CD8-positive, alpha-beta memory T cell (primary cell): Measurements from ENCODE around the gene ZNF48. TPM values are rescaled to one million over a fixed set of nuclear protein-coding genes. Genes with fewer than 3 reads are reported as not detected.

Source experiments
- CTCF ChIA-PET: fragments of 350-600 bp; sonication (Branson Sonifier 250); formaldehyde crosslinking; loops from one replicate; lab custom pipeline; 2021; ENCODE audit warnings: antibody characterized with exemption; lab: Charles Lee
- POLR2A ChIA-PET: fragments of 350-600 bp; sonication (Branson Sonifier 250); formaldehyde crosslinking; loops from one replicate; lab custom pipeline; 2021; ENCODE audit warnings: antibody characterized with exemption; lab: Charles Lee
- DNase-seq, 5 donors: peaks; one replicate each; pipeline versions ENCODE4 v3.0.0 to v3.0.0-alpha.2; 2020 to 2022; ENCODE audit warnings: mixed read lengths in 1 of 5
- H3K27ac ChIP-seq: one replicate; pipeline ENCODE4 v1.7.0; 2013; ENCODE audit warnings: low read depth, mild to moderate bottlenecking, low read length, moderate library complexity
- H3K27me3 ChIP-seq: 2 replicates; pipeline ENCODE4 v1.7.0; 2013; ENCODE audit warnings: low read length, mild to moderate bottlenecking; ENCODE audit not compliant: insufficient read depth, poor library complexity, severe bottlenecking
- H3K36me3 ChIP-seq: 2 replicates; pipeline ENCODE4 v1.7.0; 2013; ENCODE audit warnings: mild to moderate bottlenecking, low read length, moderate library complexity; ENCODE audit not compliant: insufficient read depth
- H3K4me1 ChIP-seq: 2 replicates; pipeline ENCODE4 v1.7.0; 2013; ENCODE audit warnings: mild to moderate bottlenecking, low read length, moderate library complexity; ENCODE audit not compliant: insufficient read depth
- H3K4me3 ChIP-seq: 2 replicates; pipeline ENCODE4 v1.7.0; 2013; ENCODE audit warnings: mild to moderate bottlenecking, low read length
- H3K9me3 ChIP-seq: 2 replicates; pipeline ENCODE4 v1.7.0; 2013; ENCODE audit warnings: mild to moderate bottlenecking, low read length
- H3K27ac Mint-ChIP-seq, 8 donors: one replicate each; pipeline ENCODE4 v1.8.0; 2020 to 2021; ENCODE audit warnings: mixed read lengths in 8 of 8, mild to moderate bottlenecking in 6 of 8, inconsistent platforms in 3 of 8, moderate library complexity in 3 of 8
- H3K27me3 Mint-ChIP-seq, 2 donors: one replicate each; pipeline ENCODE4 v1.8.0; 2020 to 2021; ENCODE audit warnings: mixed read lengths in 2 of 2, mild to moderate bottlenecking in 1 of 2, moderate library complexity in 1 of 2
- H3K36me3 Mint-ChIP-seq, 3 donors: one replicate each; pipeline ENCODE4 v1.8.0; 2020 to 2021; ENCODE audit warnings: mixed read lengths in 3 of 3, inconsistent platforms in 1 of 3, mild to moderate bottlenecking in 1 of 3
- H3K4me1 Mint-ChIP-seq, 3 donors: one replicate each; pipeline ENCODE4 v1.8.0; 2020 to 2021; ENCODE audit warnings: mixed read lengths in 3 of 3, inconsistent platforms in 1 of 3, mild to moderate bottlenecking in 1 of 3
- H3K4me3 Mint-ChIP-seq, 7 donors: one replicate each; pipeline ENCODE4 v1.8.0; 2020 to 2021; ENCODE audit warnings: mixed read lengths in 7 of 7, mild to moderate bottlenecking in 6 of 7, moderate library complexity in 4 of 7, inconsistent platforms in 2 of 7
- H3K9me3 Mint-ChIP-seq, 5 donors: one replicate each; pipeline ENCODE4 v1.8.0; 2020 to 2022; ENCODE audit warnings: mixed read lengths in 5 of 5, mild to moderate bottlenecking in 3 of 5, moderate library complexity in 2 of 5, inconsistent platforms in 1 of 5
- polyA plus RNA-seq: library from polyadenylated mRNA; unstranded; fragments of 300-500 nt; fragmentation: Illumina TruSeq; gene quantifications from one replicate; pipeline ENCODE4 v1.2.3, GENCODE V29; 2021
- total RNA-seq, 2 experiments: library from RNA; stranded (reverse); gene quantifications; one replicate each; pipeline ENCODE4 v1.2.3, GENCODE V29; 2021

The ZNF48 gene
- total and polyA plus RNA-seq, 3 experiments from 2014 or later = 10.2 to 19.3 (median 18.4) TPM

GRCh38 chr16:30414159-30414558 lies 18.9 kb downstream of the ZNF48 start:
- H3K4me3 Mint-ChIP-seq = no peak overlapping the region
- H3K9me3 Mint-ChIP-seq = no peaks in the 10 kb centered on the region
- no peak for DNase-seq
- peaks cover 0 to 15% (median 4%) of the 10 kb centered on the region in 3 donors for H3K36me3 Mint-ChIP-seq
- Histone ChIP-seq H3K27ac (no peak overlapping the region), H3K4me3 (no peak overlapping the region), H3K9me3 (no peaks in the 10 kb centered on the region), H3K36me3 (no peaks in the 10 kb centered on the region), H3K4me1 (peaks cover 11% of the 10 kb centered on the region), H3K27me3 (no peaks in the 10 kb centered on the region)
- CTCF ChIA-PET = interaction anchor here (0.8 to 1.0 kb wide), 2 partner anchors 16 to 323 kb away, joined by 3 read pairs; partner anchors contain the start of genes DCTPP1 and TBX6
- POLR2A ChIA-PET = no interaction called here
- no peak overlapping the region for H3K27ac Mint-ChIP-seq
- H3K27me3 Mint-ChIP-seq = no peaks in the 10 kb centered on the region
- H3K4me1 Mint-ChIP-seq = peaks cover 19 to 27% (median 23%) of the 10 kb centered on the region in 3 donors

- Histone ChIP-seq H3K27ac (no peak overlapping the region), H3K36me3 (no peaks in the 10 kb centered on the region), H3K4me3 (no peak overlapping the region), H3K4me1 (peaks cover 11% of the 10 kb centered on the region), H3K9me3 (no peaks in the 10 kb centered on the region), H3K27me3 (no peaks in the 10 kb centered on the region)
- Mint-ChIP-seq H3K9me3 (no peaks in the 10 kb centered on the region), H3K36me3 (peaks cover 0 to 23% (median 10%) of the 10 kb centered on the region in 3 donors), H3K4me1 (peaks cover 14 to 17% (median 15%) of the 10 kb centered on the region in 3 donors), H3K4me3 (peak overlapping the region in 5 of 7 donors; percentile 0 to 80 (median 17)), H3K27me3 (peaks cover 0 to 1% of the 10 kb centered on the region in 2 donors), H3K27ac (peak overlapping the region in 6 of 8 donors; percentile 5 to 39 (median 30))
- ChIA-PET CTCF (interaction anchor here (1.1 kb wide), 2 partner anchors 33 to 120 kb away, joined by 4 to 5 read pairs; partner anchors contain the start of gene SEPTIN1), POLR2A (interaction anchor here (2.4 to 2.5 kb wide), 2 partner anchors 38 to 45 kb away, joined by 10 to 17 read pairs; partner anchors contain the start of gene TBC1D10B)
- DNase-seq = no peak
These were observed 20.9 kb downstream of the ZNF48 start for GRCh38 chr16:30416047-30416603.

- H3K27me3 Mint-ChIP-seq = peaks cover 0 to 1% of the 10 kb centered on the region in 2 donors
- peak overlapping the region in 7 of 8 donors; percentile 40 to 93 (median 78) for H3K27ac Mint-ChIP-seq
- no peak for DNase-seq
- Histone ChIP-seq H3K4me3 (peak overlapping the region; percentile 68), H3K9me3 (no peaks in the 10 kb centered on the region), H3K36me3 (no peaks in the 10 kb centered on the region), H3K27ac (peak overlapping the region; percentile 65), H3K4me1 (peaks cover 11% of the 10 kb centered on the region), H3K27me3 (no peaks in the 10 kb centered on the region)
- POLR2A ChIA-PET = interaction anchor here (0.6 to 2.5 kb wide), 20 partner anchors 10 to 357 kb away, joined by 3 to 35 read pairs (median 6); partner anchors contain the start of genes ALDOA, CORO1A, DCTPP1 and FBRS
- peaks cover 16 to 17% (median 17%) of the 10 kb centered on the region in 3 donors for H3K4me1 Mint-ChIP-seq
- H3K9me3 Mint-ChIP-seq = no peaks in the 10 kb centered on the region
- peak overlapping the region; percentile 56 to 75 (median 60) for H3K4me3 Mint-ChIP-seq
- CTCF ChIA-PET = interaction anchor here (0.8 to 1.5 kb wide), 12 partner anchors 9 to 325 kb away, joined by 3 to 28 read pairs (median 4); partner anchors contain the start of genes DCTPP1, ITGAL, TBX6 and ZNF747
- H3K36me3 Mint-ChIP-seq = peaks cover 0 to 25% (median 13%) of the 10 kb centered on the region in 3 donors
These were observed 21.7 kb downstream of the ZNF48 start for GRCh38 chr16:30416624-30417528.

- Mint-ChIP-seq H3K4me3 (peak overlapping the region; percentile 58 to 86 (median 71)), H3K9me3 (no peaks in the 10 kb centered on the region), H3K4me1 (peaks cover 14 to 16% (median 14%) of the 10 kb centered on the region in 3 donors), H3K27ac (peak overlapping the region in 4 of 8 donors; percentile 68 to 88 (median 75)), H3K36me3 (peaks cover 0 to 24% (median 13%) of the 10 kb centered on the region in 3 donors), H3K27me3 (peaks cover 0 to 1% of the 10 kb centered on the region in 2 donors)
- Histone ChIP-seq H3K27me3 (no peaks in the 10 kb centered on the region), H3K4me3 (peak overlapping the region; percentile 68), H3K4me1 (peaks cover 11% of the 10 kb centered on the region), H3K27ac (peak overlapping the region; percentile 65), H3K9me3 (no peaks in the 10 kb centered on the region), H3K36me3 (no peaks in the 10 kb centered on the region)
- peak; percentile 80 to 93 (median 89) for DNase-seq
- POLR2A ChIA-PET = interaction anchor here (0.5 to 2.5 kb wide), 34 partner anchors 8 to 727 kb away, joined by 3 to 35 read pairs (median 4); partner anchors contain the start of genes ALDOA, CORO1A, DCTPP1 and FBRS
- CTCF ChIA-PET = interaction anchor here (0.7 to 1.5 kb wide), 23 partner anchors 10 to 362 kb away, joined by 3 to 28 read pairs (median 3); partner anchors contain the start of genes DCTPP1, ITGAL, SEPTIN1 and TBX6
These were observed 22.5 kb downstream of the ZNF48 start for GRCh38 chr16:30417529-30418349.

- no peaks in the 10 kb centered on the region for H3K36me3 ChIP-seq
- Mint-ChIP-seq H3K4me1 (peaks cover 14 to 16% (median 14%) of the 10 kb centered on the region in 3 donors), H3K9me3 (no peaks in the 10 kb centered on the region), H3K36me3 (peaks cover 0 to 28% (median 13%) of the 10 kb centered on the region in 3 donors), H3K27me3 (peaks cover 0 to 1% of the 10 kb centered on the region in 2 donors), H3K4me3 (peak overlapping the region; percentile 47 to 82 (median 75)), H3K27ac (peak overlapping the region; percentile 73 to 88 (median 78))
- no peaks in the 10 kb centered on the region for H3K27me3 ChIP-seq
- DNase-seq = no peak
- ChIA-PET POLR2A (interaction anchor here (0.5 to 2.5 kb wide), 30 partner anchors 9 to 728 kb away, joined by 3 to 35 read pairs (median 4); partner anchors contain the start of genes ALDOA, CORO1A, DCTPP1 and FBRS), CTCF (interaction anchor here (0.7 to 2.9 kb wide), 24 partner anchors 10 to 363 kb away, joined by 3 to 28 read pairs (median 3); partner anchors contain the start of genes DCTPP1, ITGAL, SEPTIN1 and TBX6)
- peak overlapping the region; percentile 68 for H3K4me3 ChIP-seq
- peak overlapping the region; percentile 65 for H3K27ac ChIP-seq
- no peaks in the 10 kb centered on the region for H3K9me3 ChIP-seq
- peaks cover 11% of the 10 kb centered on the region for H3K4me1 ChIP-seq
These were observed 23.3 kb downstream of the ZNF48 start for GRCh38 chr16:30418350-30419181.

GRCh38 chr16:30421010-30421409 lies 25.8 kb downstream of the ZNF48 start:
- H3K27ac Mint-ChIP-seq = peak overlapping the region in 4 of 8 donors; percentile 21 to 69 (median 35)
- H3K27me3 ChIP-seq = no peaks in the 10 kb centered on the region
- peaks cover 11% of the 10 kb centered on the region for H3K4me1 ChIP-seq
- no peaks in the 10 kb centered on the region for H3K9me3 Mint-ChIP-seq
- no peaks in the 10 kb centered on the region for H3K9me3 ChIP-seq
- peaks cover 0 to 42% (median 19%) of the 10 kb centered on the region in 3 donors for H3K36me3 Mint-ChIP-seq
- H3K27me3 Mint-ChIP-seq = peaks cover 0 to 1% of the 10 kb centered on the region in 2 donors
- ChIA-PET POLR2A (no interaction called here), CTCF (interaction anchor here (0.6 to 2.9 kb wide), 3 partner anchors 9 to 28 kb away, joined by 3 to 13 read pairs (median 10); partner anchors contain the start of gene DCTPP1)
- no peak overlapping the region for H3K4me3 ChIP-seq
- peak overlapping the region in 1 of 7 donors; percentile 53 for H3K4me3 Mint-ChIP-seq
- H3K27ac ChIP-seq = no peak overlapping the region
- no peak for DNase-seq
- peaks cover 9% of the 10 kb centered on the region for H3K36me3 ChIP-seq
- H3K4me1 Mint-ChIP-seq = peaks cover 14 to 16% (median 16%) of the 10 kb centered on the region in 3 donors
